Glomerular visceral epithelial cell (primary cell): ENCODE measurements around the gene GNPTAB.

Experiments
- DNase-seq: peaks from one replicate; pipeline ENCODE4 v3.0.0-alpha.2; 2016; ENCODE audit errors: extremely low spot score

GNPTAB gene

DNA sequence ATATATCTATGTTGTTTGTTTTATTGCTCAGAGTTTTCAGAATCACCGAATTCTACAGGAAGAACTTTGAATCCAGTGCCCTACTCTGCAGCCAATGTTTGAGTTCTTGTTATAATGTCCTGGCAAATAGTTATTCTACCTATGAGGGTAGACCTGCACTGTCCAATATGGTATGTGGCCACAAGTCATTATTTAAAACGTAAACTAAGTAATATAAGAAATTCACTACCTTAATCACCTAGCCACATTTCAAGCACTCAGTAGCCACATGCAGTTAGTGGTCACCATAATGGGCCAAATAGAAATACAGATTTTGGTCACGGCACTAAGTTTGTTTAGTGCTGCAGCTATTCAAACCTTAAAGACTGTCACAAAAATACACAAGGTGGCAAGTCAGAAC lies 26.4 kb downstream of the GNPTAB start:
- no peak for DNase-seq

DNA sequence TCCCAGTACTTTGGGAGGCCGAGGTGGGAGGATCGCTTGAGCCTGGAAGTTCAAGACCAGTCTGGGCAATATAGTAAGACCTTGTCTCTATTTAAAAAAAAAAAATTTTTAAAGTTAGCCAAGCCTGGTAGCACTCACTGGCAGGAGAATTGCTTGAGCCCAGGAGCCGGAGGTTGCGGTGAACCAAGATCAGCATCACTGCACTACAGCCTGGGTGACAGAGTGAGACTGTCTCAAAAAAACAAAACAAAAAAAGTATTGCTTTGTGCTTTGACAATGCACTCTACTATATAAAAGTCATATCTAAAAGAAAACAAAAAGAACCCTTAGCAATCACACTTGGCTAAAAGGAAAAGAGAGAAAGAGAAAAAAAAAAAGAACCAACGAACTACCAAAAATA lies 26.8 kb downstream of the GNPTAB start:
- DNase-seq = no peak

DNA sequence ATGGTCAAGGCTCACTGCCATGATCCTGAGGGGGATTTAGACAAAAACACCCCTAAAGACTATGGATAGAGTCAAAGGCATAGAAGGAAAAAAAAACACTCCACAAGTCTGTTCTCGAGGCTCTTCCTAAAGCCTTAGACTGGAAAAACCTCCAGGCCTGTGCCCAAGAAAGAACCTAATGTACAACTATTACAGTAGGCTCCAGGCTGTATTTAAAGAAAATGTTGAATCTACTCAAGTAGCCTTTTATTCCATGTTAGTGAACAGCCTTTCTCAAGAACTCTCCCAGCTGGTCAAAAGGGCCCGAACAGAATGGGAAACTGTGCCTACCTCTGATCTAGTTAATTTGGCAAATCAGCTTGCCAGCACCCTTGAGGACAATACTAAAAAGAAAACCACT lies 28.3 kb downstream of the GNPTAB start:
- DNase-seq = no peak

DNA sequence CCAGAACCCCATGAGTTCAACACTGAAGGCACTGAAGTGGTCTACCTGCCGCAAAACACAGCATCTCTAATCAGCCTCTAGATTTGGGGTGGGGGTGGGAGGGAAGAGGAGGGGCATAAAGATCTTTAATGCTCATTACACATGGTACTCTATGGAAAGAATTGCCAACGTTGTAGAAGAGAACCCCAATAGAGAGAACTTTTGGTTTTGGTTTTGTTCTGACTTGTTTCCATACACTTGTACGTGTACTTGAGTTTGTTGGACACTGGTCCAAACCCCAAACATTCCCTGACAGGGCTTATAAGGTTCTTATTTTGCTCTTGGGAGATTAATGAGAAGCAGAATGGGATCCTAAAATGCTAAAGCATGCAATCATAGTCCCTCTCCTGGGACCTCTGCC lies 31.0 kb downstream of the GNPTAB start:
- no peak for DNase-seq

DNA sequence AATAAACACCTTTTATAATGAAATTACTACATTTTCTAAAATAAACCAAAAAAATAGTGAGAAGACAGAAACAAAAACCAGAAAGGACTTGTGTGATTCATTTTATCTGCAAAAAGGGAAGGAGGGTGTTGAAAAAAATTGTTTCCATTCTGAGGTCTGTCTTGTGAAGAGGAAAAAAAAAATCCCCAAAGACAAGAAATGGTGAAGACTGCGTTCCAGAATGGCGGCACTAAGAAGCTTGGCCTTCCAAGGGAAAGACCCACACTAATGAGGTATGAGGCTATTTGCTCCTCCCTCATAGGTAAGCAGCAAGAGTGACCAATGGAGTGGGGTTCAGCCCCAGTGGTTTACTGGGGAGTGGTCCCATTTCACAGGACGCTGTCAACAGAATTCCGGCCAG lies 35.0 kb downstream of the GNPTAB start:
- no peak for DNase-seq

DNA sequence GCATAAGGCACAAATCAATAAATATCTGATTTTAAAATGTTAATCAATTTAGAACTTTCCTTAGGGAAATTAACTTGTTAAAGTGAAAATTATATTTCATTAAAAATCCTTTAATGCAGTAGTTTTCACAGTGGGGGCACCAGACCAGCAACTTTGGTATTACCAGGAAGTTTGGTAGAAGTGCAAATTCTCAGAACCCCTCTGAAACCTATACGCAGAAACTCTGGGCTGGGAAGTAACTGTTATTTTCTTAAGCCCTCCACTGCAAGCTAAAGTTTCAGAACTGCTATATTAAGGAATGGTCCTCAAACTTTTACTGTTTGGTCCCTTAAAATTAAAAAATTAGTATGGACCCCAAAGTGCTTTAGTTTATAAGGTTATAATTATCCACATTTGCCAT lies 35.7 kb downstream of the GNPTAB start:
- DNase-seq = no peak

DNA sequence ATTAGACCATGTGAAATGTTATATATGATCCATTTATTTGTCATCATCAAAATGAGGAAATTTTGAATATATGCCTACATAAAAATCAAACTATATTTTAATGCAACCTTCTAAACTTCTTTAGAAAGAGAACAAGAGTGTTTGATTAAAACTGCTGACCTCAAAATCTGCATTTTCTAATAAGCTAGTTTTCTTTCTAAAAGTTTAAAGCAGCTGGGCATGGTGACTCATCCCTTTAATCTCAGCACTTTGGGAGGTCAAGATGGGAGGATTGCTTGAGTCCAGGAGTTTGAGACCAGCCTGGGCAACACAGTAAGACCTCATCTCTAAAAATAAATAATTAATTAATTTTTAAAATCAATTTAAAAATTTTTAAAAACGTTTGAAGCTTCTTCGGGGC lies 36.2 kb downstream of the GNPTAB start:
- no peak for DNase-seq

DNA sequence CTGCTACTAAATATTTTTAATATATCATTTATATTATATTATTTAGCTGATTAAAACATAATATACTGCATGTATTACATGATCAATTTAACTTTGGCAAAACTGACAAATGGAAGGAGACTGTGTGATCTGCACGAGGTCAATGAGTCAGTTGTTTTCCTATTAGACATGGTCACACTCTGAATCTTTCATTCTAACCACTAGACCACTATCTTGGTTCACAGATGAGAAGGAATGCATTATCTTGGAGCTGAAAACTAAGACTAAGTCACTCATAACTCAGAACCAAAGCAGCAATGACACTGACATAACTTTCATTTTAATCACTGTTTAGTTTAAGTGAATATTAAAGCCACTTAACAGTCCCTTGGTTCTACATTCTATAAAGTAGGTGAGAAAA lies 37.4 kb downstream of the GNPTAB start:
- DNase-seq = peak; percentile 73

DNA sequence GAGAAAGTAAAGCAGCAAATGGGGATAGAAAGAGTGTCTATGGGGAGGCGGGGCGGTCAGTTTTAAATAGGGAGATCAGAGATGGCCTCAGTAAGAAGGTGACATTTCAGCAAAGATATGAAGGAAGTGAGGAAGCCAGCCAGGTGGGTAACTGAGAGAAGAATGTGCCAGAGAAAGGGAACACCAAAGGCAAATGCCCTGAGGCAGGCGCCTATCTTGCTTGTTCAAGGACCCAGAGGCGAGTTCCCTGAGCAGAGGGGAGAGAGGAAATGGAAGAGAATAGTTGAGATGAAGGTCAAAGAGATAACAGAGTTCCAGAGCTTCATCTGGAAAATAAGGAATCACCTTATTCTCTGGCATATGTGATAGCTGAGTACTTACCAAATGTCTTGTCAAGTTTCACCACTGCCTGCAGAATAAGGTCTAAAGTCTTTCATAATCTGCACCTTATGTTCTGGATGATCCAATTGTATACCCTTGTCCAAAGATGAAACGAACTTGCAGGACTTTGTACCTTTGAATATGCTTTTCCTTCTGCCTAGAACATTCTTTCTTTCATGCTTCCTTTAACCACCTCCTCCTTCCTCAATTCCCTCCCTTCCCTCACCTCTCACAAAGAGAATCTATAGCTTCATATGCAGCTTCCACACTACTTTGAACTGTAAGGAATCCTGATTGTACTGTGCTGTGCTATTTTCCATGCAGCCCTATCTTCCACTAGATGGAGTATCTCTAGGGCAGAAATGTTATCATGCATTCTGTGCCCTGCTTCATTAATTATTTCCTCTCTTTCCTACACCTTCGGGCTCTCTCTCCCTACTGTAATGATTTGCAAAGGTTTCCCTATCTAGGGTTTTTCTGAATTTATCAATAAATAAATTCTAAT lies 38.5 kb downstream of the GNPTAB start:
- peak; percentile 16 for DNase-seq

DNA sequence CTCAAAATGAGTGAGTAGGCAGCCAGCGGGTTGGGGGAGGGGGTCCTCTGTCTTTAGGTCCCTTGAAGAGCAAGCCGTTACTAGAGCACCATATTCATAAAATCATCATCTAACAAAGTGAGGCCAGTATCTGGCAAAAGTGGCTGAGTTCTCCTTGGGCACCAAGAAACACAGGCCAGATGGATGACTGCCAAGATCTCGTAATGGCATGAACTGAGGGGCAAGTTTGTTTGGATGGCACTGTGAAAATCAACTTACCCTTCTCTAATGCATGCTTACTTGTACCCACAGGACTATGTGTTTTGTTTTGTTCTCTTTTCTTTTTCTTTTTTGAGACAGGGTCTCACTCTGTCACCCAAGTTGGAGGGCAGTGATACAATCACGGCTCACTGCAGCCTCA lies 41.6 kb downstream of the GNPTAB start:
- no peak for DNase-seq

DNA sequence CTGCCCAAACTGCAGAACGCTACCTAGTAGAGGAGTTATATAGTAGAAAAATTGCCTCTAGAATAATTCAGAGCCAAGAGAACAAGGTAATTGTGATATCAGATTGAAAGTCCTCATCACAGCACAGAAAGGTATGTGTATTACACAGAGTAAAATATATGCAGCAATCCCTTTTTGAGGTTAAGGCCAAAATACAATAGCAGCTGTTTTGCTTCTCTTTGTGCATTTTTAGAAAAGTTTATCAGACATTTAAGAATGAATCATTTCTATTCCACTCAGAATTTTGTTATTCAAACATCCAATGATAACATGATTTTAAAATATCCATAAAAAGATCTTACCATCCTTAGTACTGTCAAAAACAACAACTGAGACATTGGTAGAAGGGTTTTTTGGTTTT lies 45.1 kb downstream of the GNPTAB start:
- no peak for DNase-seq

DNA sequence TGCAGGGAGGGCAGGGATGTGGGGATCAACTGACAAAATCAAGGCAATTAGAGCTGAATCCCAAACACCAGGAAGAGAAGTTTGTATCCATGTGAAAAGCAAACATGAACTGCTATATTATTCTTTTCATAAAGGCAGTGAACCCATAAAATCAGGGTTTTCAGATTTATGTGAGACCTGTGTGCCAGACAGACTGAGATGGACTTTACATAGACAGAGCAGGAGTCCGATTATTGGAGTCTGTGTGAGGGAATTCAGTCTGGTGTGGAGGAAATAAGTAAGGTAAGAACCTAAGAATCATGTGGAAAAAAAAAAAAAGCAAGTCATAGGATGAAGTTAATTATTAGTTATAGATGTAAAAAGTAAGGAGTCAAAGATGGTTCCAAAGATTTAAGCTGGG lies 46.4 kb downstream of the GNPTAB start:
- DNase-seq = no peak

DNA sequence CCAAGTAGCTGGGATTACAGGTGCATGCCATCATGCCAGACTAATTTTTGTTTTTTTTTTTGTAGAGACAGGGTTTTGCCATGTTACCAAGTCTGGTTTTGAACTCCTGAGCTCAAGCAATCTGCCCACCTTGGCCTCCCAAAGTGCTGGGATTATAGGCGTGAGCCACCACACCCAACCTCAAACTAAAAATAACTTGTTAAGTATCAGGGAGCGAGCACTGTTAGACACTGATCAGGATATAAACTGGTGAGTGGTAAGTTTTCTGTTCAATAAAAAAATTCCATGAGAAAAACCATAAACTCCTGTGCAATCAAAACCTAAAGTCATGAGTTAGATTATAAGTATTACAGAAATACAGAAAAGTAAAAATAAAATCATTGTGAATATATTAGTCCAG lies 46.9 kb downstream of the GNPTAB start:
- no peak for DNase-seq

DNA sequence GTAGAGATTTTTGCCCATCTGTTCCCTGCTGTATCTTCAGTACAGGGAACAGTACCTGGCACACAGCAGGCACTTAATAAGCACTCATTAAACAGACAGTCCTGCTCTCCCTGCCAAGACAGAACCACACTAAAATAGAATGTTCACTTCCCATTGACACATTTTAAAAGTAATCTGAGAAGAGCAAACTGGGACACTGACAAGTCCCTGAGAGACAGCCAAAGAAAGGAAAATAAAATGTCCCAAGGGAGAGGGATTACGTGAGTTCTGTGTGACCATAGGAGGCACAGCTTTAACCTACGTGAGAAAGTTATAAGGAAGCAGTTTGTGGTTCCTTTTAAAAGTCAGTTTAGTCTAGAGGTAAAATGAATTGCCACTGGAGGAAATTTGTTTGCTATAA lies 47.6 kb downstream of the GNPTAB start:
- no peak for DNase-seq

DNA sequence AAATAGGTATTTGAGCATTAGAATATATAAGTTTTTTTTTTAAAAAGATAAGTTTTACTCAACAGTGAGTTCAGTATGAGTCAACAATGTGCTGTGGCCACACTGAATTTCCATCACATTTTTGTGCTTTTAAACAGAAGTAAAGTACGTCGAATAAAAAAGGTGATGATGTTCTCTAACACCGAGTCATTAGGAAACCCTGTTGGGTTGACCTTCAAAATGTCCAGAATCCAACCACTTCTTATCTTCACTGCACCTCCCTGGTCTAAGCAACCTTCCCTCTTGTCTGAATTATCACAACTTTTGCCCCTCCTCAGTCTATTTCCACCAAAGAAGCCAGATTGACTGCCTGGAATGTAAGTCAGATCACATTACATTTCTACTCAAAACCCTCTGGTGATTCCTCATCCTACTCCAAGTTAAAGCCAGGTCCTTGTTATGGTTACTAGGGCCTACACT lies 48.5 kb downstream of the GNPTAB start:
- no peak for DNase-seq

DNA sequence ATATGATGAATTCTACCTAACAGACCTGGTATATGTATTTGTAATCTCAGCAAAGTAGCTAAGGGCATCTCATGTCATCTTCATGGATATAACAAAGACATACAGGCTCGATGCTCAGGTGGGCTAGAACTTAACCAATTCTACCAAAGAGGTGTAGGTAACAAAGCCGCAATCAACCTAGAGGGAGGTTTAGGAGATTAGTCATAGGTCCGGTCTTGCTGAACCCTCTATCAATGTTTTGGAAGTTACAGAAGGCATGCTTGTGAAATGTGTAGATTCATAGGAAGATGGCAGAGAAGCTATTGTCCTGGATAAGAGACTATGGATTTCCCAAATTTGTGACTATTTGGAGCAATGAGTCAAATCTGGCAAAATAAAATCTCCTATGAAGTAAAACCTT lies 48.9 kb downstream of the GNPTAB start:
- no peak for DNase-seq

DNA sequence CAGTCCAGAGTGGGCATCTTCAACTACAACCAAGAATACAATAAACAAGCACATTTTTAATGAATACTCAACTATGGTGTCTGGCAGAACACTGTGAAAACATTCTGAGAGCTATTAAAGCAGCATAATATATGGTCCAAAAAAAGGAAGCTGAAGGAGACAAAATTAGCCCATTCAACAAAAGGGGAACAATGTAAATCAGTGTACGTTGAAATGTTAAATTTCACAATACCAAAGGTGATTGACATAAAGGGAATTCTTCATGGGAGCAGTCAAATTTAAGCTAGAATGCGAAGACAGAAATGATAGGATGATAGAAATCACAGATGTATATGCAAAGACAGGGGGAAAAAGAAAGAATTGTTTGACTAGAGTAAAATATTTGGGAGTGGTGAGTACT lies 50.2 kb downstream of the GNPTAB start:
- DNase-seq = no peak

DNA sequence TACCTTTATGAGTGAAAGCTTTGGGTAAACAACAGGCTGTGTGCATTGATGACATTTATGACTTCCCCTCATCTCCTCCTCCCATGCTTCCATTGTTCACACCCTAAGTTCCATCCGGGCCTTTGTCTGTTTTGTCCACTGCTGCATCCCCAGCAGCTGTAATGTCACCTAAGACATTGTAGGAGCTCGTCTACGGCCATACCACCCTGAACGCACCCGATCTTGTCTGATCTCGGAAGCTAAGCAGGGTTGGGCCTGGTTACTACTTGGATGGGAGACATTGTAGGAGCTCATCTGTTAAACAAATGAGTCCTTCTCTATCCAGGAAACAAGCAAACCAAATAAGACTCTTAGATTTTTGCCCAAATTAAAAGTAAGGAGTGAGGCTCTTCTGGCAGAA lies 51.1 kb downstream of the GNPTAB start:
- no peak for DNase-seq

DNA sequence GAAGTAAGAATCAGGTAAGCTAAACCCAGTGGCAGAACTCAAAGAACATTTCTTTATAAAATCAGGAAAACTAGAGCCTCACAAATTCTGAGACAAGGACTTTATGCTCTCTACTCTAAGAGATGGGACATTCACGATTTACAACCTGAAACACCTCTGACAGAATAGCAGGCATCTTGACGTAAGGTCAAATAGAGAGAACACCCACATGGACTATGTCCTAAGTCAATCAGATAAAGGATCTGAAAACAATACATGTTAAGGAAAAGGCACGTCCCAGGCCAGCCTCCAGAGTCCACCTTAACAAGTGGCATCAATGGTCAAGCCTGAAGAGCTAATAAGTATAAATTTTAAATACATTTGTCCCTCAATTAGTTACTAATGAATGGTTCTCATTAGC lies 51.6 kb downstream of the GNPTAB start:
- no peak for DNase-seq

DNA sequence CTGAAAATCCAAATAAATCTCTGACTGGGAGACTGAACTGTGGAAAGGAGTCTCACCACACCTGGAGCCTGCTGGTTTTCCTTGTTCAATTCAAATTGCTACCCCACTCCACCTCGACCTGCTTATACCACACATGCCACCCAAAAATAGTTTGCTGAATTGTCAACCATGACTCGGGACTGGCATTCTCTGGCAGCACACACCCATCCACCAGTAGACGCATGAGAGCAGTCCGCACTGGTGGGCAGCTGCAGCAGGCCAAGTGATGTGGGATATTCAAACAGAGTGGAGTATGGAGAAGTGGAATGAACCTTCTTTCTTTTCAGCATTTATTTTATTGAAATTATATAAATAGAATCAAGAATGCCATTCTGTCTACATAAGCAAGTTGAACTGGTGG lies 52.8 kb downstream of the GNPTAB start:
- DNase-seq = no peak

DNA sequence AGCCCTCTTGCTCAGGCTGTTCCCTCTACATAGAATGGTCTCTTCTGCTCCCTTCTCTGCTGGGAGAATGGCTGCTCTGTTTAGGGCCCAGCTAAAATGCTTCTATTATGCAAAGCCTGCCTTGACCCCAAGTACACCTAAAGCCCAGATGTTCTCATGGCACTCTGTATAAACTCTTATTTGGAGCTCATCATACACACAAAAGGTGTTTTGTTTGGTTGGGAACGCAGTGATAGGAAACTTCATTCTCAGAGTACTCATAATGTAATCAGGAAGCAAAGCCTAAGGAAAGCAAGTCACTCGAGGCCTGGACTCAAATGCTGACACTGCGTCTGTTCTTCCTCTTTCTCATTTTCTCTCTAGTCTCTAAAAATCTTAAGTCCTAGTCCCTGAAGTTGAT lies 53.3 kb downstream of the GNPTAB start:
- DNase-seq = no peak

DNA sequence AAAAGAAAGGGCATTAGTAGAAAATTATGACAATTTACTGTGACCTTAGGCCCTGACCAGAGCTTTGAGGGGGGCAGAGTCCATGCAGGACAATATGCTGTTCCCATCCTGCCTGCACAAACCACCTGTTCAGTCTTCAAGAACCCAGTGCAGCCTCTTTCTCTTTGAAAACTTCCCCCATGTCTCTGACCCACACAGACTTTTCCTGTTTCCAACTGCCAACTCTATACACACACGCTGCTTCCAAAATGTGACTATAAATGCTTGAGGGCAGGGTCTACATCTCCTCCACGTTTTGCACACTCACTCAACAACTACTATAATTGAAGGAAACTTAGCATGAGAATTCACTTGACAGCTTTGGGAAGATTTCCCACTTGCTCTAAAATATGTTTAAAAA lies 54.9 kb downstream of the GNPTAB start:
- no peak for DNase-seq

DNA sequence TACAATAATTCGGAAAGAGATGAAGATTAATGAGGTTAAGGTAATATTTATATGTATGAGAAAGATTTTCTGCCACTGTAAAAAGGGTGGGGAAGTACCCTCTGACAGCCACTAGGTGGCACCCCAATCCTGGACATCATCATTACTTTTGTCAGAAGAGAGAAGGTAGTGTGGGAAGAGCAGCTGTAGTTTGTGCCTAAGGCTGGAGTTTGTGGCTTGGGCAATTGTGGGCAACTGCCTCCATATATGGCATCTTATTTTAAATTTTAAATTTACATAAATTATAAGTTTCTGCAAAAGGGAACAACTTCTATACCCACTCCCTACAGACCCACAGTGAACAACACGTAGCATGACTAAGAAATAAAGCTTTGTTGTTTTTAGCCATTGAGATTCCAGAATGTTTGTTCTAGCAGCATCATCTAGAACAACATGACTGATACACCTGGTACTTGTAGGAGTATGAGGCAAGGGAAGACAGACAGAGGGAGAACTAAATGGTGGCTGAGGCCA lies 57.1 kb downstream of the GNPTAB start:
- peak; percentile 67 for DNase-seq
